KMS-11 (cell line): ENCODE results near the gene NRSN1.

Experiments
- H2AFZ ChIP-seq: fragments of 200-600 bp; sonication (generic); 2 replicates; pipeline ENCODE4 v1.6.1; 2016; ENCODE audit warnings: antibody characterized with exemption, mixed run types, low read depth
- H3K27ac ChIP-seq: fragments of 200-600 bp; sonication (generic); 2 replicates; pipeline ENCODE4 v1.6.1; 2016; ENCODE audit warnings: mild to moderate bottlenecking, mixed run types
- H3K27me3 ChIP-seq: fragments of 200-600 bp; sonication (generic); 2 replicates; pipeline ENCODE4 v1.6.1; 2017; ENCODE audit warnings: mild to moderate bottlenecking, low read depth, mixed run types, moderate library complexity; ENCODE audit not compliant: insufficient read depth
- H3K36me3 ChIP-seq: fragments of 200-600 bp; sonication (generic); 2 replicates; pipeline ENCODE4 v1.6.1; 2017; ENCODE audit warnings: mild to moderate bottlenecking, mixed run types; ENCODE audit not compliant: insufficient read depth
- H3K4me1 ChIP-seq: fragments of 200-600 bp; sonication (generic); 2 replicates; pipeline ENCODE4 v1.6.1; 2016; ENCODE audit warnings: mild to moderate bottlenecking, low read depth, mixed run types; ENCODE audit not compliant: poor library complexity, severe bottlenecking
- H3K4me2 ChIP-seq: fragments of 200-600 bp; sonication (generic); 2 replicates; pipeline ENCODE4 v1.7.0; 2016; ENCODE audit warnings: mild to moderate bottlenecking, mixed run types
- H3K4me3 ChIP-seq: fragments of 200-600 bp; sonication (generic); IDR thresholded peaks from 2 replicates; pipeline ENCODE4 v1.6.1; 2017; ENCODE audit warnings: low read depth, low read length, mixed read lengths; ENCODE audit not compliant: insufficient read depth
- H3K79me2 ChIP-seq: fragments of 200-600 bp; sonication (generic); 2 replicates; pipeline ENCODE4 v1.6.1; 2016; ENCODE audit warnings: low read depth, mixed run types; ENCODE audit not compliant: insufficient read depth
- H3K9ac ChIP-seq: fragments of 200-600 bp; sonication (generic); 2 replicates; pipeline ENCODE4 v1.6.1; 2016; ENCODE audit warnings: mild to moderate bottlenecking, mixed run types
- H4K20me1 ChIP-seq: fragments of 200-600 bp; sonication (generic); 2 replicates; pipeline ENCODE4 v1.6.1; 2016; ENCODE audit warnings: mild to moderate bottlenecking, mixed run types; ENCODE audit not compliant: insufficient read depth
- CTCF ChIP-seq: fragments of 200-600 bp; sonication (generic); conservative IDR thresholded peaks from 2 replicates; pipeline ENCODE4 v1.6.1; 2017; ENCODE audit warnings: low read depth, mild to moderate bottlenecking, antibody characterized with exemption, low read length, moderate library complexity, mixed read lengths

Gene NRSN1

GRCh38 chr6:24186349-24186748, 60.3 kb downstream of the NRSN1 start:
- no peak for TF ChIP-seq CTCF
- H3K36me3 ChIP-seq = no peaks in the 10 kb centered on the region
- no peaks in the 10 kb centered on the region for H3K27me3 ChIP-seq
- no peaks in the 10 kb centered on the region for H3K79me2 ChIP-seq
- H2AFZ ChIP-seq = no peak overlapping the region
- H3K27ac ChIP-seq = no peak overlapping the region
- no peaks in the 10 kb centered on the region for H4K20me1 ChIP-seq
- H3K4me1 ChIP-seq = no peaks in the 10 kb centered on the region
- no peak overlapping the region for H3K9ac ChIP-seq
- H3K4me2 ChIP-seq = no peak overlapping the region
- H3K4me3 ChIP-seq = no peak overlapping the region

GRCh38 chr6:24187965-24188577, 62.1 kb downstream of the NRSN1 start:
- Histone ChIP-seq H3K9ac (no peak overlapping the region), H3K4me3 (no peak overlapping the region), H3K4me2 (no peak overlapping the region), H2AFZ (no peak overlapping the region), H3K27ac (no peak overlapping the region), H3K36me3 (no peaks in the 10 kb centered on the region), H3K79me2 (no peaks in the 10 kb centered on the region), H4K20me1 (no peaks in the 10 kb centered on the region), H3K27me3 (no peaks in the 10 kb centered on the region), H3K4me1 (no peaks in the 10 kb centered on the region)
- TF ChIP-seq CTCF = no peak

- H3K9ac ChIP-seq = no peak overlapping the region
- H3K36me3 ChIP-seq = no peaks in the 10 kb centered on the region
- H2AFZ ChIP-seq = no peak overlapping the region
Measured at GRCh38 chr6:24188578-24189080, 62.6 kb downstream of the NRSN1 start.

GRCh38 chr6:24191346-24191745, 65.3 kb downstream of the NRSN1 start:
- no peak overlapping the region for H2AFZ ChIP-seq
- no peaks in the 10 kb centered on the region for H3K36me3 ChIP-seq
- no peak overlapping the region for H3K9ac ChIP-seq
- no peaks in the 10 kb centered on the region for H4K20me1 ChIP-seq
- no peak for TF ChIP-seq CTCF
- H3K4me1 ChIP-seq = no peaks in the 10 kb centered on the region
- no peak overlapping the region for H3K4me2 ChIP-seq
- H3K4me3 ChIP-seq = no peak overlapping the region
- H3K27ac ChIP-seq = no peak overlapping the region
- H3K27me3 ChIP-seq = no peaks in the 10 kb centered on the region
- H3K79me2 ChIP-seq = no peaks in the 10 kb centered on the region

More at GRCh38 chr6:24188578-24189080, 62.6 kb downstream of the NRSN1 start:
- no peak overlapping the region for H3K4me3 ChIP-seq
- H3K4me2 ChIP-seq = no peak overlapping the region
- no peak overlapping the region for H3K27ac ChIP-seq
- H3K4me1 ChIP-seq = no peaks in the 10 kb centered on the region
- no peaks in the 10 kb centered on the region for H3K79me2 ChIP-seq
- no peaks in the 10 kb centered on the region for H4K20me1 ChIP-seq
- TF ChIP-seq CTCF = no peak
- H3K27me3 ChIP-seq = no peaks in the 10 kb centered on the region
